ENCODE measurements around the gene YRDC. TPM values are rescaled to one million over a fixed set of nuclear protein-coding genes. Genes with fewer than 3 reads are reported as not detected.

Gene YRDC
- total and polyA plus RNA-seq, 4 donors: 4.4 to 9.8 (median 9.4) TPM

GRCh38 chr1:37831109-37831508, 23.1 kb upstream of the YRDC start:
- H3K9ac ChIP-seq (ENCODE audit: low read depth in 1 of 2, low read length in 2 of 2): no peak overlapping the region
- no peak overlapping the region for H3K27ac ChIP-seq (ENCODE audit: low read depth in 1 of 2, low read length in 2 of 2)
- peaks cover 0 to 2% (median 0%) of the 10 kb centered on the region in 4 donors for H3K4me1 ChIP-seq (ENCODE audit: control insufficient read depth in 4 of 4, insufficient read depth in 4 of 4, low read length in 3 of 4)
- no peaks in the 10 kb centered on the region for H3K27me3 ChIP-seq (ENCODE audit: control insufficient read depth in 4 of 4, insufficient read depth in 4 of 4, low read length in 3 of 4)
- no peak overlapping the region for H3K4me3 ChIP-seq (ENCODE audit: low read depth in 1 of 3, low read length in 3 of 3)
- TF ChIP-seq HNF4G (IDR thresholded peaks at IDR 0.05) (no peak), REST (IDR thresholded peaks at IDR 0.05) (no peak), JUND (IDR thresholded peaks at IDR 0.05) (no peak), EGR1 (IDR thresholded peaks at IDR 0.05; ENCODE audit: low read depth in 2 of 2) (no peak), SP1 (IDR thresholded peaks at IDR 0.05) (no peak), TAF1 (conservative IDR thresholded peaks at IDR 0.05) (no peak), ZBTB33 (IDR thresholded peaks at IDR 0.05) (no peak), YY1 (IDR thresholded peaks at IDR 0.05) (no peak), NR2F2 (IDR thresholded peaks at IDR 0.05) (no peak), FOXA1 (IDR thresholded peaks at IDR 0.05) (no peak), GABPA (IDR thresholded peaks at IDR 0.05 in 1 of 2, conservative IDR thresholded peaks at IDR 0.05 in 1 of 2) (no peak)
- 97% methylated on average over 4 of the region's 4 CpGs for WGBS
- H3K36me3 ChIP-seq (ENCODE audit: control insufficient read depth in 4 of 4, insufficient read depth in 3 of 4, low read depth in 1 of 4, low read length in 3 of 4): peaks cover 9 to 49% (median 36%) of the 10 kb centered on the region in 4 donors
- no peak for DNase-seq (ENCODE audit: low spot score)
- no peaks in the 10 kb centered on the region for H3K9me3 ChIP-seq (ENCODE audit: control insufficient read depth in 4 of 4, low read length in 3 of 4)

GRCh38 chr1:37828410-37829074, 20.5 kb upstream of the YRDC start:
- Histone ChIP-seq H3K27me3 (ENCODE audit: control insufficient read depth in 4 of 4, insufficient read depth in 4 of 4, low read length in 3 of 4) (no peaks in the 10 kb centered on the region), H3K27ac (ENCODE audit: low read depth in 1 of 2, low read length in 2 of 2) (no peak overlapping the region), H3K9me3 (ENCODE audit: control insufficient read depth in 4 of 4, low read length in 3 of 4) (no peaks in the 10 kb centered on the region), H3K36me3 (ENCODE audit: control insufficient read depth in 4 of 4, insufficient read depth in 3 of 4, low read depth in 1 of 4, low read length in 3 of 4) (peaks cover 9 to 32% (median 17%) of the 10 kb centered on the region in 4 donors), H3K4me1 (ENCODE audit: control insufficient read depth in 4 of 4, insufficient read depth in 4 of 4, low read length in 3 of 4) (peaks cover 0 to 2% (median 0%) of the 10 kb centered on the region in 4 donors), H3K9ac (ENCODE audit: low read depth in 1 of 2, low read length in 2 of 2) (no peak overlapping the region), H3K4me3 (ENCODE audit: low read depth in 1 of 3, low read length in 3 of 3) (no peak overlapping the region)
- no peak for DNase-seq (ENCODE audit: low spot score)
- TF ChIP-seq FOXA1 (IDR thresholded peaks at IDR 0.05) (no peak), HNF4A (conservative IDR thresholded peaks at IDR 0.05) (peak in 1 of 2 donors; percentile 12)
- 82% methylated on average over 12 of the region's 12 CpGs for WGBS

GRCh38 chr1:37825506-37825905, 17.5 kb upstream of the YRDC start:
- Histone ChIP-seq H3K27me3 (ENCODE audit: control insufficient read depth in 4 of 4, insufficient read depth in 4 of 4, low read length in 3 of 4) (no peaks in the 10 kb centered on the region), H3K9ac (ENCODE audit: low read depth in 1 of 2, low read length in 2 of 2) (no peak overlapping the region), H3K4me3 (ENCODE audit: low read depth in 1 of 3, low read length in 3 of 3) (no peak overlapping the region), H3K36me3 (ENCODE audit: control insufficient read depth in 4 of 4, insufficient read depth in 3 of 4, low read depth in 1 of 4, low read length in 3 of 4) (peaks cover 13 to 38% (median 22%) of the 10 kb centered on the region in 4 donors), H3K27ac (ENCODE audit: low read depth in 1 of 2, low read length in 2 of 2) (no peak overlapping the region), H3K9me3 (ENCODE audit: control insufficient read depth in 4 of 4, low read length in 3 of 4) (no peaks in the 10 kb centered on the region), H3K4me1 (ENCODE audit: control insufficient read depth in 4 of 4, insufficient read depth in 4 of 4, low read length in 3 of 4) (peaks cover 0 to 2% (median 0%) of the 10 kb centered on the region in 4 donors)
- DNase-seq (ENCODE audit: low spot score): no peak
- TF ChIP-seq TAF1 (conservative IDR thresholded peaks at IDR 0.05) (no peak), REST (IDR thresholded peaks at IDR 0.05) (no peak), RXRA (IDR thresholded peaks at IDR 0.05) (no peak), RAD21 (IDR thresholded peaks at IDR 0.05) (no peak), SP1 (IDR thresholded peaks at IDR 0.05) (no peak), HNF4A (conservative IDR thresholded peaks at IDR 0.05) (no peak), JUND (IDR thresholded peaks at IDR 0.05) (no peak)
- TF ChIP-seq, protein P1, sequence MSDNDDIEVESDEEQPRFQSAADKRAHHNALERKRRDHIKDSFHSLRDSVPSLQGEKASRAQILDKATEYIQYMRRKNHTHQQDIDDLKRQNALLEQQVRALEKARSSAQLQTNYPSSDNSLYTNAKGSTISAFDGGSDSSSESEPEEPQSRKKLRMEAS (IDR thresholded peaks at IDR 0.05): no peak
- 76% methylated on average over 2 of the region's 2 CpGs for WGBS
